Amygdala (tissue), 56 donors: ENCODE data around the gene OPN1SW.

Experiments
- DNase-seq, 56 donors: peaks; one replicate each; lab custom pipeline; 2025; lab: John Stamatoyannopoulos, UW

OPN1SW gene

DNA sequence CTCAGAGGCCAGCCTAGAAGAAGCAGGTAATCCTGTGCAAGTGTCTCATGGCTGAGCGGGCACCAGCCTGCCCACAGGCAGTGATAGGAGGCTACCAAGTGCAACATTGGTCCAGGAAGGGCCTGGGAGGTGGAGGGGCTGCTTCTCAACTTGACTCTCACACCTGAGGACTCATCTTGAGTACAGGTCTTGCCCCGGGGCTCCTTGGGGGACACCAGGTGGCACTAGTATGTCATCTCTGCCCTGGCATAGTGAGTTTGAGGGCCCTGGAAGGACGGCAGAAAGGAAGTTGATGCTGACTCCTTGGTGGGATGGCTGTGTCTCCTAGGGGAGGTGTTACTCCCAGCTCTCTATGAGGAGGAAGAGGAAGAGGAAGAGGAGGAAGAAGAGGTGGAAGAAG lies 18.4 kb upstream of the OPN1SW start:
- peak in 1 of 56 donors; percentile 8 for DNase-seq

DNA sequence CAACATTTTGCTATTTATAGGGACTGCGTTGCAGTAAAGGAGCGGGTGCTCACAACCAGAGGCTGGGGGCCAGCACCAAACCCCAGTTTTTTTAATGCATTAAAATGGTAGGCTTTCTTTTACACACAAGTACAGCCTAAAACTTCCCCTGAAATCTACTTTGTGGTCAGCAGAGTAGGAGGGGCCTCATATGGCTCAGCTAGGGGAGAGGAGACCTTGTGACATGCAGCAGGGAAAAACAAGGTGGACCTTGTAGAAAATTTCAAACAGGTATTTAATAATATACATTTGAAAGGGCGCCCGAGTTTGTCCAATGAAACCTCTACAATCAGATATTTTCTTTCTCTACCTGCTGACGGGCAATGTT lies 17.6 kb upstream of the OPN1SW start:
- DNase-seq: no peak

DNA sequence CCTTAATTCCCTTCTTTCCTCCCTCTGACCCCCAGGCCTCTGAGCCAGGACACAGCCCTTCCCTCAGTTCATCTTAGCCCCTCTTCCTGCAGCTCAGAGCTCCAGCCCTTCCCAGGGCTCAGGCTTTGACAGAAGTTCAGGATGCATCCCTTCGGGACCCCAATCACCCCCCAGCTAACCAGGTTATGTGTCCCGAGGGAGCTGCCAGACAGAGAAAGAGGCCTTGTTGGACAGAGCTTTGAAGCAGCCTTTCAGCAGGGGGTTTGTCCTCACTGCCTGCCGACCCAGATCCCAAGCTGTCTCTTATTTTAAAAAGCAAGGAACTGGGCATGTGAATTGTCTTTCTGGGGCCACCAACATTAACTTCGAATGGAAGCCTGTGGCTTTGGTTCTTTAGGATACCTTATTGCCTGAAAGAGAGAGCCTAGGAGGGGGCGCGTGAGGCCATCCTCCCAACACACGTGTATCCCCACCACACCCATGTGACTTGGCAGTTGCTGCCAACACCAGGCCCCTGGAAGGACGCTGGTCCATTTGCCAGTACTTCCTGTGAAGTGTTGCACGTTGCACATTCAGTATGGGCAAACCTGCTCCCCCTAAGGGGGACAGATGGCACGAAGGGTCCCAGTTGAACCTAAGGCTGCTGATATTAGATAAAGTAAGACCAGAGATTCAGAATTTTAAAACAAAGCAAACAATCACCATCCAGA lies 17.0 kb upstream of the OPN1SW start:
- DNase-seq: peak in 9 of 56 donors; percentile 13 to 34 (median 26)

DNA sequence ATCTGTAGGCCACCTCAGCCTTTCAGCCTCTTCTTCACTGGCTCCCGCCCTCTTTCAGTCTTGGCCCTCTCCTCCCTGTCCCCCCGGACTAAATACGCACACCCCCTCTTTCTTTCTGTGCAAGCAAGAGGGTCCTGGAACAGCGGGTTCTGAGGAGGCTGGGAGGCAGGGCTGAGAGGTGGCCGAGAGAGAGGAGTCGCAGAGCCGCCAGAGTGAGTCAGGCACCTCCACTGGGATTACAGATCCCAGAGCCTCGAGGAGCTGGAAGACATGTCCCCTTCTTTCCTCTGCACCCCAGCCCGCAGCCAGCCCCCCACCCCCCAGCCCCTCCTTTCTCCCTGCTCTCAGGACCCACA lies 16.4 kb upstream of the OPN1SW start:
- no peak for DNase-seq

DNA sequence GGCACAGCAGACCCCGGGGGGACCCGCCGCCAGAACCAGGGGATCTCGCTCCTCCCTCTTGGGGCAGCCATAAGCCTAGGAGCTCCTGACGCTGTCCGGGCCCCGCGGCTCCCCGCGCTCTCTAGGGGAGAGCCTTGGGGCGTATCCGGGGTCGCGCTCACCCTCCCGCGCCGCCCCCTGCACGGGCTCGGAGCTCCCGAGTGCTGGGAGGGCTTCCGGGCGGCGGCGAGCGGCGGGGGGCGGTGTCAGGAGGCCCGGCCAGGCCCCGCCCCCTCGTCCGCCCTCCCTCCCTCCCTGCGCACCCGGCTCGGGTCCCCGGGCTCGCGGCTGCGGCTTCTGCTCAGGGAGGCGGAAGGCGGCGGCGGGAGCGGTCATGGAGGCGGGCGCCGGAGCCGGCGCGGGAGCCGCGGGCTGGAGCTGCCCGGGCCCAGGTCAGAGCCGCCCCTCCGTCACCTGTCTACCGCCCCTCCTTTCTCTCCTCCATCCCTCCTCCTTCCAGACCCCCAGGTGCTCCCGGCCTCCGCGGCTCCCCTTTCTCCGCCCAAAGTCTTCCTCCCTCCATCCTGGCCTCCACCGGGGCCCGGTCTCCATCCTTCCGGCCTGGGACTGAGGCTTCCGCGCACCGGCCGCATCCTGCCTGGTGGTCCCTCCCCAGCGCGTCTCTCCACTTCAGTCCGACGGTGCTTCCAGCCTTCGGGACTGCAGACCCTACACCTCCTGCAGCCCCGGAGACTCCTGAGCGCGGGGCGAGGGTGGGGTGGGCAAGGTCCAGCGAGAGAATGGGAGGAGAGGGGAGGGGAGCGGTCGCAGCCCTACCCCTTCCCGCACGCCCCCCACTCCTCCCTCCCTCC lies 15.8 kb upstream of the OPN1SW start, which contains the start of gene CCDC136:
CCDC136 (plus strand) TSS at position 848 of the 851 bp plus-strand sequence. CDS start 444 bp downstream, outside the sequence.
- peak in 40 of 56 donors; percentile 11 to 71 (median 38) for DNase-seq

DNA sequence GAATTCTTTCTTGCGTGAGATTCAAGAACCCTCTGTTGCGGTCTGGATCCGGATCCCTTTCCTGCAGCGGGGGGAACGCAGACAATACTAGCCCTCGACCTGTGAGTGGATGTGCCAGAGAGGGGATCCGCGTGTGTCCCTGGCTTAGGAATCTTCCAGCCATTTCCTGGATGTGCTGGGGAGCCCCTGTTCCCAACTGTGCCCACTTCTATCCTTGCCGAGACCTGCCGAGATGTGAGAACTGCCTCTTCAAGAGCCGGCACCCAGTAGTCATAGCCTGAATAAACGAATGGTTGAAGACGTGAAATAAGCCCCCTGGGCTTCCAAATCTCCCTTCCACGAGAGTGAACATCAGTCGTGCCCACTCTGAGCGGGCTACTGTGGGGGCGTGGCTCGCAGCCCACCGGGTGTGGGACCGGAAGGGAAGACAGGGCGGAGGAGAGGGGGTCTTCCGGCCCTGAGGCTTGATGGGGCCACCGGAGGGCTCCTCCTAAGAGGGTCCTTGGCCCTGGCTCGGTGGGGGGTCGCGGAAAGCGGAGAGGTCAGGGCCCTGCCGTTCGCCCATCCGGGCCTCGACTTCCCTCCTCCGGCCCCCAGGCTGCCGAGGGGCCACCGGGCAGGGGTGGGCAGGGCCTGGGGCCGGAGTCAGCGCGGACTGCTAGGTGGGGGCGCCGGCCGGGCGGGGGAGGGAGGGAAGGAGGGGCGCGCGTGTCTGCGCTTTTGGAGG lies 14.9 kb upstream of the OPN1SW start:
- DNase-seq: peak in 2 of 56 donors; percentile 3 to 4

DNA sequence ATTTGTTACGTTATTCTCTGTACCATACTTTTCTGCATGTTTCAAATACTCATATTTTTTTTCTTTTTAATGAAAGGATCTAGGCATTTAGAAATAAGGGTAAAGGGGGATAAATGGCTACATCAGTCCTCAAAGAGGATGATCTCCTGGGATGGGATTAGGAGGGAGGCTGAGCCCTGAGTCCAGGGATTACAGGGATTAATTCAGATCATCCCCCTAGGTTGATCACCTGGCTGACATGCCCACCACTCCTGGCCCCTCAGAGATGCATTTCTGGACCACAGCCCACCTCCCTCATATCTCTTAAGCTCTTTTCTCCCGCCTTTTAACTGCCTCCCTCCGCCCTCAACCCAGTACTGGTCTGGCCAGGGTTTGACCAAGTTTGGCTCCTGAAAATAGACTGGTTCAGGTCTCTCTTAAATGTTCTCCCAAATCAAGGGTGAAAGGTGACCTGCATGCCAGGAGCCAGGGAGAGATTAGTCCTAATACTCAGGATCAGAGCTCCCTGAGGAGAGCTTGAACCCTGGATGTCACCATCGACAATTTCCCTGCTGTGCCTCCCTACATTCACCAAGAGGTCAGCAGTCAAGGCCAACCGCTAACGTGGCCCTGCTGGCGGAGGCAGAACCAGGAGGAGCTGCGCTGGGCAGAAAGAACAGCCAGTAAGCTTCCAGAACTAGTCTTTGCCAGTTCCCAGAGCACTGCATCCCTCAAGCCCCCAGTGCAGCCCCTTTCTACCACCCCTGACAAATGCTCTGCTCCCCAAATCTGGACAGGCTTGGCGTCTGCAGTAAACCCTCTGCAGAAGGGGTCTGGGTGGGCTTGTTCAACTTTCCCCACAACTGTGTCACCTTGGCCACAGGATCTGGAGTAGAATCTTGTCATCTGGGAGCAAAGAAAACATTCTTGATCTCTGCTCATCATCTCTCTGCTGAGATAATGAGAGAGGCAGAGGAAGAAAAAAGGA lies 13.1 kb upstream of the OPN1SW start:
- no peak for DNase-seq

DNA sequence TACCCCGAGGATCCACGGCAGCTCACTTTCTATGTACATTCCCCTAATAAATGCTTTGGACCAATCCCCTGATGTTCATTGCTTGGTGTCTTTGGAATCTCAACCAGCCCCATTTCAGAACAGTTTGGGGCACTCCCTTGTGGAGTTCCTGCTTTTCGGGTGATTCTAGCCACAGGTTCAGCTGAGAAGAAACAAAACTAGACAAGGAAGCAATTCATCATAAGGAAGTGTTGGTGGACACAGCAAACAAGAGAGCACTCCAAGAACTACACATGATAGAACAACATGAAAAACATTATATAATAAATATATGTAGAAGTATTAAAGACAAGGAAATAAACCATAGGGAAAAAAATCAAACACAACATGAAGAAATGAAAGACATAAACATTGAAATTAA lies 10.1 kb upstream of the OPN1SW start:
- no peak for DNase-seq

DNA sequence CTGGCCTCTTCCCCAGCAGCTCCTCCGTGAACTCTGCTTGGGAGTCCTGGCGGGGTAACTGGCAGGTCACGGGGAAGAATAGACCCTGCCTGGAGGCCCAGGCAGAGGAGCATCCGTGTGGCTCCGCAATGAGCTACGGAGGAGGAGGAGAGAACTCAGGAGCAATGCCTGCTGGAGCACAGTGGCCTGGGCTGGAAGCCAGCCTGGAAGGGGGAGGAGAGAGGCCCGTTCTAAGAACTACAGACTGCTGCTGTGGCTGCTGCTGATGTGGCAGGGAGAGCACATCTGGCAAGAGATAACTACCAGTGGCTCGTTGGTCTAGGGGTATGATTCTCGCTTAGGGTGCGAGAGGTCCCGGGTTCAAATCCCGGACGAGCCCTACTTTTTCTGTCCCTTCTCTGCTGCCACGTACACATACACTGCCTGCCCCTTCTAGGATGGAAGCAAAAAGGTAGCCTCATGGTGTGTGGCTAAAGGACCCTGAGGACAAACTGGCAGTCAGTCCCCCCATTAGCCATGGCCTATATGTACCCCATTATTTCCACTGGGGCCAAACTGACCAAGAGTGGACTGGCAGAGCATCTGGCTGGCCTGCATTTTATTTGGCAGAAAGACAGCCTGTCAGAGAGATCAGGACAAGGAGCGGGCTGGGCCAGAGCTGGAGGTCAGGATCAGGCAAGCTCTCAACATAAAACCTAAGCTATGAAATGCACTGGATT lies 7.7 kb upstream of the OPN1SW start:
- DNase-seq: peak in 31 of 56 donors; percentile 4 to 69 (median 37)

DNA sequence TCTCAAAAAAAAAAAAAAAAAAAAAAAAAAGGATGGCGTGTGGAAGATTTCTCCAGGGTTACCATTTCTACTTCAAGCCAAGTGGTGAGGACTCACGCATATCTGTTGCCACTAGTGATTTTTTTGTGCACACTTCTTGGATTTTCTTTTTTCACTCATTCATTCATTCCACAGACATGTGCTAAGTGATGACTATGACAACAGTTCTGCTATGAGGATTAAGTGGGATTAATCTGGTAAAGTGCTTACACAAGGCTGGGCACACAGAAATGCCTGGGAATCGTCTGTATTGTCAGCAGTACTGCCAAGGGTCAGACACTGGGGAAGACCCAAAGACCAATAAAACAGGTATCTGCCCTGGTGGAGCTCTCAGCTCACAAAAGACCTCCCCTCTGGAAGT lies 6.3 kb upstream of the OPN1SW start:
- no peak for DNase-seq

DNA sequence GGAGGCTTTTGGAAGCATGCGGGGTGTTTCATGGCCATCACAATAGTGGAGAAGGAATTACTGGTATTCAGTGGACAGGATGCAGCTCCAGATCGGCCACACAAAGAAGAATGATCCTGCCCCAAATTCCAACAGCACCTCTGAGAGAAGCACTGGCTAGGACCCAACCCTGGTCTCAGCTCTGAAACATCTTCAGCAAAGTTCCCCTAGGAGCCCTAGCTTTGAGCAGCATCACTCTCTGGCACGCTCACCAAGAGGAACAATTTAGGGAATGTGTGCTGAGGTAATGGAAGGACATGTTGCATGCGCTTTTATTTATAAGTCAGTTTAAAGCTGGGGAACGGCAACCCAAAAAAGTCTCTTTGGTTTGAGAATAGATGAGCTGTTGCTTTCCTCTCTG lies 5.5 kb upstream of the OPN1SW start:
- DNase-seq: no peak

DNA sequence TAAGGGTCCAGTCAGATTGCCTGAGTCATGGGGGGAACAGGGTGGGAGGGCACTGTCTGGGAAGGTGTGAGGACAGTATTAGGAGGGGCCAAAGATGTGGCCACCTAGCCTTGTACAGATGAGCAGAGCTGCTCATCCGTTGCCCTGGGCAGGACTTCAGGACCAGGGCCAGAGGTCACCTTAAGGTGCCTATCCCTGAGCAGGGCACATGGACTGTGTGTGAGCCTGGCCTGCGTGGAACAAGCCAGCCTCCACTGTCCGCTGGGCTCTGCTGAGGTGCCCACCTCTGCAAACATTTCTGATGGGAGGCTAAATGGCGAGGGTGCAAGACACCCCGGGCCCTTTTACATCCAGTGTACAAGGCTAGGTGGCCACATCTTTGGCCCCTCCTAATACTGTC lies 3.4 kb upstream of the OPN1SW start:
- DNase-seq: no peak

DNA sequence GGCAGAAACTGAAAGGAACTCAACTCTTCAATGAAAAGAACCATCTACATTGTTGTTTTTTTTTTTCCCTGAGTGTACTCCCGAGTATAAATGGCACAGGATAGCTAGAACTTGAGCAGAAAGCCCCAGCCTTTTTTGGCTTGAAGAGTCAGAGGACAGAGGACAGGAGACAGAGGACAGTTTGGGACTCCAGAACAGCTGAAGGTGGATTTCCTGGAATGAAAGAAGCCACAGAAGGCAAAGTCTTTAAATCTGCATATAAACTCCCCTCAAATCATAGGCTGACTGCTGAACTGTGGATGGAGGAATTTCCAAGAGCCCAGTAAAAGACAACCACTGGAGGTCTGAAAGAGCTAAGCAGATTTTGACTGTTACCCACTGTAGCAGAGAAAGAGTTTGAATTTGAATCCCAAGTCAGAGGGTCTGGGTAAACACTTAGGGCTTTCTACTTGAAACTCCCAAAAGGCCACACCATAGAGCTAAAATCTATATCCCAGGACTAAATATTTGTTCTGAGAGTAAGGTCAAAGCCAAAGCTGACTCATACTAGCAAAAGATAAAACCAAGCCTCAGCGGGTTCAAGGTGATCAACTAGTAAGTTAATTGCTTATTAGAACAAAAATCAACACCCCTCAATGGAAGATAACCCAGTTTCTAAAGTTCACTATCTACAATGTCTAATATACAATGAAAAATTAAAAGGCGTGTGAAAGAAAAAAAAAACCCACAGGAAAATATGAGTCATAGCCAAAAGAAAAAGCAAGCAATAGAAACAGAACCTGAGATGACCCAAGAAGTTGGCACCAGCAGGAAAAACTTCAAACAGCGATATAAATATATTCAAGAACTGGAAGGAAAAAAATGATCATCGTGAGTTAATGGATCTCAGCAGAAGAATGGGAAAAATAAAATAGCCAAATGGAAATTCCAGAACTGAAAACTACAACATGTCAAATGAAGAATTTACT lies 1.8 kb upstream of the OPN1SW start:
- DNase-seq: no peak

DNA sequence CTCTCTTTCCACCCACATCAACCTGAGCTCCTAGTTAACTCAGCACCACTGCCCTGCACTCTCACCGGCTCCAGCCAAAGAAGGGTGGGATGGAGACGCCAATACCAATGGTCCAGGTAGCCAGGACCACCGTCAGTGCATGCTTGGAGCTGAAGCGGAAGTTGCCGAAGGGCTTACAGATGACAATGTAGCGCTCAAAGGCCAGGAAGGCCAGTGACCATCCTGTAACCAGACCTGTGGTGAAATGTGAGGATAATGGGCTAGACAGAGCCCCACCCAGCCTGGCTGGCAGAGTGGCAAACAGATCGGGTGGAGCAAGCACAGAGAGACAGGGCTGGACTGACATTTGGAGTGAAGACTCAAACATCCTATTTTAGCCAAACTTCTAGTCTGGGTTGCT lies 673 bp downstream of the OPN1SW start:
- no peak for DNase-seq

DNA sequence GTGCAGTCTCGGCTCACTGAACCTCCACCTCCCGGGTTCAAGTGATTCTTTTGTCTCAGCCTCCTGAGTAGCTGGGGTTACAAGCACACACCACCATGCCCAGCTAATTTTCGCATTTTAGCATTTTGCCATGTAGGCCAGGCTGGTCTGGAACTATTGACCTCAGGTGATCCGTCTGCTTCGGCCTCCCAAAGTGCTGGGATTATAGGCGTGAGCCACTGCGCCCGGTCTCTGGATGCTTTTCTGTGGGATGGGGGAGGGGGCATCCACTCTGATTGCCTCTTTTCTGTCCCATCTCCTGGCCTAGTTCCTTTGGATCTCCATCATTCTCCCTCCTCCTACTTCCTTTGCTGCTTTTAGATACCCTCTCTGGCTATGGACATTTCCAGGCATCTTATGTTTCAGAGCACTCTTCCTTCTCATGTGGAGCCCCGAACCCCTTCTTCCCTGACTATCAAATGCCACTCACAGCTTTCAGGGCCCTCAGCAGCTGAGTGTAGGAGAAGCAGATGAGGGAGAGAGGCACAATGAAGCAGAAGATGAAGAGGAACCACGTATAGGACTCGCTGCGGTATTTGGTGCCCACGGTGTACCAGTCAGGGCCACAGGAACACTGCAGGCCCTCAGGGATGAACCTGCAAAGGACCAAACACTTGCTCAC lies 1.4 kb downstream of the OPN1SW start:
- no peak for DNase-seq

DNA sequence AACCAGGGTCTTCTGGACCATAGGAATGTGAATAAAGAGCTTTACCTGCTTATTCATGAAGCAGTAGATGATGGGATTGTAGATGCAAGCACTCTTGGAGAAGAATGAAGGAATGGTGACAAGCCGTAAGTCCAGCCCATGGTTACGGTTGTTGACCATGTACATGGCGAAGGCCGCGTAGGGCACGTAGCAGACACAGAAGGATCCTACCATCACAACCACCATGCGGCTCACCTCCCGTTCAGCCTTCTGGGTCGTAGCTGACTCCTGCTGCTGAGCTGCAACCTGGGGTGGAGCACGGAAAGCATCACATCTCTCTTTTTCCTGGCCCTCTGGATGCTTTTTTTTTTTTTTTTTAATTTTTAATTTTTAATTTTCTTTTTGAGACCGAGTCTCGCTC lies 2.0 kb downstream of the OPN1SW start:
- no peak for DNase-seq

DNA sequence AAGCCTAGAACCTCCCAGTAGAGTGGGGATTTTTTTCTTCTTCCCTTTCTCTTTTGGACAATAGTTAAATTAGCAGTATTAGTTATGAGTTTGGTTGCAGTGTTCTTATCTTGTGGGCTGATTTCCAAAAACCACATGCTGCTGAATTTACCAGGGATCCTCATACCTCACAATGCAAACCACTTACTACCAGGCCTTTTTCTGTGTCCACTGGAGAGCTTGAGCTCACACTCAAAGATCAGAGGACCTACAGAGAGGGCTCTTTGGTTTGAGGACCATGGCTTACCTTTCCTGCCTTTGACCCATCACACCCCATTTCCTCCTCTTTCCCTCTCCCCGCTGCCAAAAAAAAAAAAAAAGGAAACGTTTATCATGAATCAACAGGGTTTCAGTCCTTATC lies 5.4 kb downstream of the OPN1SW start:
- DNase-seq: no peak
